Right atrium auricular region (tissue), 2 donors: ENCODE measurements around the gene LAPTM5. TPM values are rescaled to one million over a fixed set of nuclear protein-coding genes. Genes with fewer than 3 reads are reported as not detected.

Experiments
- DNase-seq: peaks from one replicate; pipeline ENCODE4 v3.0.0-alpha.2; 2019; ENCODE audit warnings: low spot score
- H3K27ac ChIP-seq, 2 donors: fragments of 200-600 bp; sonication (generic); 1 replicate in 1 of 2; 2 replicates in 1 of 2; pipeline ENCODE4 v1.5.1; 2016 to 2019
- H3K27me3 ChIP-seq, 2 donors: fragments of 200-600 bp; sonication (generic); one replicate each; pipeline versions ENCODE4 v1.5.1 to v1.6.0; 2017 to 2019
- H3K36me3 ChIP-seq: fragments of 200-600 bp; sonication (generic); one replicate; pipeline ENCODE4 v1.5.1; 2016
- H3K4me1 ChIP-seq, 2 donors: fragments of 200-600 bp; sonication (generic); one replicate each; pipeline versions ENCODE4 v1.5.1 to v1.6.0; 2017 to 2019
- H3K4me3 ChIP-seq, 2 donors: fragments of 200-600 bp; sonication (generic); 1 replicate in 1 of 2; 2 replicates in 1 of 2; pipeline ENCODE4 v1.5.1; 2017 to 2019; ENCODE audit warnings: mild to moderate bottlenecking in 1 of 2, moderate library complexity in 1 of 2
- H3K9me3 ChIP-seq, 2 donors: fragments of 200-600 bp; sonication (generic); one replicate each; pipeline ENCODE4 v1.5.1; 2019
- total RNA-seq, 2 donors: library from RNA; depleted of rRNA; stranded (reverse); fragments of >200 nt; gene quantifications; one replicate each; pipeline ENCODE4 v1.1.0, GENCODE V29; 2016
- TF ChIP-seq, protein P1 (sequence below), 2 donors: fragments of 200-600 bp; sonication (generic); IDR thresholded peaks; one replicate each; pipeline ENCODE4 v1.5.1; 2019; ENCODE audit warnings: antibody characterized with exemption in 2 of 2

LAPTM5 gene
- total RNA-seq, 2 donors from 2014 or later: 17.4 to 62.8 TPM

DNA sequence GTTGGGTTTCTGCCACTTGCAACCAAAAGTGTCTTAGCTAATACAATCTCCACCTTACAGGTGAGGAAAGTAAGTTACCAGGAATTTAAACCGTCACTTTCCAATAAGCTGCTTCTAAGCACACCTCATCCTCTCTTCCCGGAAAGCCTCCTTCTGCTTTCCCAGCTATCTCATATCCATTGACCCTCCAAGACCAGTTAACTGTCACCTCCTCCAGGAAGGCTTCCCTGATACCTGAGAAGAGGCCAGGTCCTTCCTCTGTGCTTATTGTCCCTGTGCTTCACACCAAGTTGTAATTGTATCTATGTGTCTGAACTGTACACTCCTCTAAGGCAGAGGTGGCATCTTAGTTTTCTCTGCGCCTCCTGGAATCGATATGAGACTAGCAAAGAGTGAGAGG, 23.0 kb downstream of the LAPTM5 start:
- H3K27ac ChIP-seq: no peak overlapping the region
- no peaks in the 10 kb centered on the region for H3K9me3 ChIP-seq
- no peak overlapping the region for H3K4me3 ChIP-seq
- TF ChIP-seq, protein P1, sequence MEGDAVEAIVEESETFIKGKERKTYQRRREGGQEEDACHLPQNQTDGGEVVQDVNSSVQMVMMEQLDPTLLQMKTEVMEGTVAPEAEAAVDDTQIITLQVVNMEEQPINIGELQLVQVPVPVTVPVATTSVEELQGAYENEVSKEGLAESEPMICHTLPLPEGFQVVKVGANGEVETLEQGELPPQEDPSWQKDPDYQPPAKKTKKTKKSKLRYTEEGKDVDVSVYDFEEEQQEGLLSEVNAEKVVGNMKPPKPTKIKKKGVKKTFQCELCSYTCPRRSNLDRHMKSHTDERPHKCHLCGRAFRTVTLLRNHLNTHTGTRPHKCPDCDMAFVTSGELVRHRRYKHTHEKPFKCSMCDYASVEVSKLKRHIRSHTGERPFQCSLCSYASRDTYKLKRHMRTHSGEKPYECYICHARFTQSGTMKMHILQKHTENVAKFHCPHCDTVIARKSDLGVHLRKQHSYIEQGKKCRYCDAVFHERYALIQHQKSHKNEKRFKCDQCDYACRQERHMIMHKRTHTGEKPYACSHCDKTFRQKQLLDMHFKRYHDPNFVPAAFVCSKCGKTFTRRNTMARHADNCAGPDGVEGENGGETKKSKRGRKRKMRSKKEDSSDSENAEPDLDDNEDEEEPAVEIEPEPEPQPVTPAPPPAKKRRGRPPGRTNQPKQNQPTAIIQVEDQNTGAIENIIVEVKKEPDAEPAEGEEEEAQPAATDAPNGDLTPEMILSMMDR (IDR thresholded peaks at IDR 0.05): no peak
- no peak for DNase-seq
- H3K27me3 ChIP-seq: no peaks in the 10 kb centered on the region
- no peaks in the 10 kb centered on the region for H3K36me3 ChIP-seq
- H3K4me1 ChIP-seq: no peaks in the 10 kb centered on the region

DNA sequence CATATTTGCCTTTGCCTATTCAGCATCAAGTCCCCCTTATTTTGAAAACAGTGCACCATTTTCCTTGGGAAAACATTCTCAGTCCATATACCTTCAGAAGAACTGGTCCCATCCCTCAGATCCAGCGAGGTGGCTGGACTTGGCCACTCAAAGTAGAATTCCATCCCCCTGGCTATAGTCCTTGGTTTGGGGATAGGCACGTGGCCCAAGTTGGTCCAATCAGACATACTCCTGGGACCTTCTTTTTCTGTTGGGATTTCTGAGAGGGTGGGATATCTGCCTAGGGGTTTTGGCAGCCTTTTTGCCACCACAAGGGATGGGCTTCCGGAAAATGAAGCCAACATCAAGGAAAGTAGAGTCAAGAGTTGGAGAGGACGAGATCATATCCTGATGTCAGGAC, 23.5 kb downstream of the LAPTM5 start:
- H3K9me3 ChIP-seq: no peaks in the 10 kb centered on the region
- TF ChIP-seq, protein P1 (IDR thresholded peaks at IDR 0.05): no peak
- no peak overlapping the region for H3K4me3 ChIP-seq
- H3K27me3 ChIP-seq: no peaks in the 10 kb centered on the region
- no peak overlapping the region for H3K27ac ChIP-seq
- DNase-seq: no peak
- H3K36me3 ChIP-seq: no peaks in the 10 kb centered on the region
- no peaks in the 10 kb centered on the region for H3K4me1 ChIP-seq

DNA sequence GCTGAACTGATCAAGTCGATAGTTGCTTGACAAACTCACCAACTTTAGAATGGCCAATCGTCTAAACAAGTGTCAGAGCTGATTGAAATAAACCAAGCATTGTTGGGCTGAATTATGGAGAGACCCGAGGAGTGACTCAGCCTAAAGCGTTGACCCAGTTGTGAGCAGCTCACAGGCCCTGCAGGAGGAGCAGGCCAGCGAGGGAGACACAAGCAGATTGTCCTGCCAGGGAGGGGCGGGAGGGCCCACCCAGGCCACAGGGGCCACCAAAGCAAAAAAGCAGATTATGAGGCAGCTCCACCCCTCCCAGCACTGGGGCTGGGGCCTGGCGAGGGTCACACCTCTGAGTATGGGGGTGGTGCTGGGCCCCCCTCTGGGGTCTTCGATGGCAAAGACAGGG, 24.1 kb downstream of the LAPTM5 start:
- Histone ChIP-seq H3K27ac (no peak overlapping the region), H3K9me3 (no peaks in the 10 kb centered on the region), H3K36me3 (no peaks in the 10 kb centered on the region), H3K27me3 (no peaks in the 10 kb centered on the region), H3K4me3 (no peak overlapping the region), H3K4me1 (no peaks in the 10 kb centered on the region)
- TF ChIP-seq, protein P1 (IDR thresholded peaks at IDR 0.05): no peak
- no peak for DNase-seq

DNA sequence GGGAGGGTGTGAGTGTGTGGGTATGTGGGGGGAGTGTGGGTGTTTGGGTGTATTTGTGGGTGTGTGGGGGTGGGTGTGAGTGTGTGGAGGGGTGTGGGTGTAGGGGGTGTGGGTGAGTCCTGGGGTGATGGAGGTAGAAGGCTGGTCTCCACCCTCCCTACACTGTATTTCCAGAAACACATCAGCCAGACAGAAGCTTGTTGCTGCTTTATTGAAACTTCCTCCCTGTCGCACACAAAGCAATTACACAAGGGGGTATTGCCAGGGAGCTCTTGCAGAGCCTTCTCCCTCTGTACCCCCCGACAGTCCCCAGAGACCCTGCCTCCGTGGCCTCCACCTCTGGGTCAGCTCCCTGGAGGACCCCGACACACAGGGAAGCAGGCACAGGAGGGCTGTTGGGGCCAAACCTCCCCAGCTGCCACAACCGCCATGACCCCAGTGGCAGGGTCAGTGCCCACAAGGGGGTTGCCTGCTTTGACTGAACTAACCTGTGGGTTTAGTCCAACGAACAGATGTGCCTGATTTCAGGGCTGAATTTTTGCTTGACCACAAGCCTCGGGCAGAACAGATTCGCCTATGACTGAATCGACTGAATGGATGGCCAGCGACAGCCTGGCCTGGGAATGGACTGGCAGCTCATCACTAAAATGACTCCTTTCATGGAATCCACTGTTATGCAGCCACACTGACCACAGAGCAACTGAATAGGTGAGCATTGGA, 25.1 kb downstream of the LAPTM5 start:
- Histone ChIP-seq H3K27ac (no peak overlapping the region), H3K9me3 (no peaks in the 10 kb centered on the region), H3K4me3 (no peak overlapping the region), H3K27me3 (no peaks in the 10 kb centered on the region), H3K4me1 (no peaks in the 10 kb centered on the region), H3K36me3 (no peaks in the 10 kb centered on the region)
- no peak for DNase-seq
- TF ChIP-seq, protein P1 (IDR thresholded peaks at IDR 0.05): no peak

DNA sequence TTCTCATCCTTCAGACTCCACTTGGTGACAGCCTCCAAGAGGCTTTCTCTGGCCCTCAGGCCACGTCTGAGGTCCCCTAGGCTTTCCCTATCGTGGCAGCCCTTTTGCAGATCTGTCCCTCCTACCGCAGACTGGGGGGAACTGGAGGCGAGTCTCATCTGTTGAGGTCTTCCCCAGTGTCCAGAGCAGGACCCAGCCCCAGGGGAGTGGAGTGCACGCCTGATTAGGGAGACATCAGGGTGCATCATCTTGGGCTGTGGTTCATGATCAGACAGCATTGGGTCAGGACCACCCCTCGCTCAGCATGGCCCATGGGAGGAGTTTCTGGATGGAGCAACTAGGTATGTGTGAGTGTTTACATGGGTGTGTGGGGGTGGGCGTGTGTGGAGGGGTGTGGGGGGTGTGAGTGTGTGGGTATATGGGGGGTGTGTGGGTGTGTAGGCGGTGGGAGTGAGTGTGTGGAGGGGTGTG, 25.7 kb downstream of the LAPTM5 start:
- Histone ChIP-seq H3K27ac (no peak overlapping the region), H3K27me3 (no peaks in the 10 kb centered on the region), H3K36me3 (no peaks in the 10 kb centered on the region), H3K9me3 (no peaks in the 10 kb centered on the region), H3K4me1 (no peaks in the 10 kb centered on the region), H3K4me3 (no peak overlapping the region)
- DNase-seq: no peak
- TF ChIP-seq, protein P1 (IDR thresholded peaks at IDR 0.05): no peak
